Central memory CD4-positive, alpha-beta T cell (primary cell): ENCODE data around the gene JMJD4.
"Not testable (repeated sequence)": the region's sequence is repeated elsewhere in the genome, so short reads cannot be mapped to it uniquely, and the experiment has no call there.

ENCODE experiments used
- DNase-seq: peaks from one replicate; pipeline ENCODE4 v3.0.0; 2022

The JMJD4 gene

GRCh38 chr1:227730630-227731151, 4.4 kb downstream of the JMJD4 start:
- no peak for DNase-seq

GRCh38 chr1:227729881-227730629, 5.0 kb downstream of the JMJD4 start:
- DNase-seq: no peak

- DNase-seq: no peak
These were observed 5.8 kb downstream of the JMJD4 start for GRCh38 chr1:227729144-227729880.

GRCh38 chr1:227728892-227729143, 6.3 kb downstream of the JMJD4 start:
- no peak for DNase-seq

GRCh38 chr1:227728059-227728891, 6.8 kb downstream of the JMJD4 start:
- peak; percentile 30 for DNase-seq

GRCh38 chr1:227726924-227727599, 8.0 kb downstream of the JMJD4 start:
- no peak for DNase-seq

GRCh38 chr1:227726318-227726717, 8.8 kb downstream of the JMJD4 start:
- no peak for DNase-seq

- DNase-seq: no peak
These were observed 10.1 kb downstream of the JMJD4 start for GRCh38 chr1:227725046-227725445.

- no peak for DNase-seq
These were observed 11.6 kb downstream of the JMJD4 start for GRCh38 chr1:227723474-227723873.

GRCh38 chr1:227718932-227719331, 16.2 kb downstream of the JMJD4 start:
- DNase-seq: no peak

GRCh38 chr1:227712648-227713047, 22.5 kb downstream of the JMJD4 start:
- DNase-seq: no peak

GRCh38 chr1:227710474-227710873, 24.6 kb downstream of the JMJD4 start:
- DNase-seq: not testable (repeated sequence)

GRCh38 chr1:227709451-227709850, 25.7 kb downstream of the JMJD4 start:
- DNase-seq: no peak

- no peak for DNase-seq
These were observed 27.3 kb downstream of the JMJD4 start for GRCh38 chr1:227707846-227708245.

- DNase-seq: not testable (repeated sequence)
These were observed 33.5 kb downstream of the JMJD4 start for GRCh38 chr1:227701631-227702030.

GRCh38 chr1:227697321-227697864, 37.7 kb downstream of the JMJD4 start:
- no peak for DNase-seq

GRCh38 chr1:227685807-227686206, 49.3 kb downstream of the JMJD4 start:
- DNase-seq: no peak
